GM11168 (cell line): ENCODE data around the gene ABCA4.
"Not testable (repeated sequence)": the region's sequence is repeated elsewhere in the genome, so short reads cannot be mapped to it uniquely, and the experiment has no call there.

ENCODE experiments used
- in situ Hi-C: fragments of 300-500 bp; cut with MboI; formaldehyde crosslinking; loops from one replicate; pipeline ENCODE4 v1.12.0; 2022; ENCODE audit warnings: low sequenced_read_pairs; ENCODE audit not compliant: unreplicated experiment

Gene ABCA4

DNA sequence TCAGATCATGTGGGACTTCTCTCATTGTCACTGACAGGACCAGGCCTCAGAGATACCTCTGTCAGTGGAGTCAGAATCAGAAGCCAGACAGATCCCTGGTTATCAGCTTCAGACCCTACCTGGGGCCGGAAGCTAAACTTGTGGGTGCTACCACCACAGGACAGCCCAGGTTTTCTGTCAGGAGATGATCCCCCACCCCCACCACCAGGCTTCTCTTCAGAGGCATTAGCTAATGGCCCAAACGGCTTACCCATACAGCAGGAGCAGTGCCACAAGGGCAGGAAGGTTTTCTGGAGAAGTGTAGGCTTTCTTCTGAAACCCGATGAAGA, 105.5 kb downstream of the ABCA4 start:
- in situ Hi-C loops: no loop called here

- in situ Hi-C loops: no loop called here
Measured at GRCh38 chr1:94014635-94015488, 106.1 kb downstream of the ABCA4 start.

GRCh38 chr1:94014087-94014486, 106.9 kb downstream of the ABCA4 start:
- in situ Hi-C loops: no loop called here

- in situ Hi-C loops: no loop called here
Measured at GRCh38 chr1:94013367-94013878, 107.5 kb downstream of the ABCA4 start.

DNA sequence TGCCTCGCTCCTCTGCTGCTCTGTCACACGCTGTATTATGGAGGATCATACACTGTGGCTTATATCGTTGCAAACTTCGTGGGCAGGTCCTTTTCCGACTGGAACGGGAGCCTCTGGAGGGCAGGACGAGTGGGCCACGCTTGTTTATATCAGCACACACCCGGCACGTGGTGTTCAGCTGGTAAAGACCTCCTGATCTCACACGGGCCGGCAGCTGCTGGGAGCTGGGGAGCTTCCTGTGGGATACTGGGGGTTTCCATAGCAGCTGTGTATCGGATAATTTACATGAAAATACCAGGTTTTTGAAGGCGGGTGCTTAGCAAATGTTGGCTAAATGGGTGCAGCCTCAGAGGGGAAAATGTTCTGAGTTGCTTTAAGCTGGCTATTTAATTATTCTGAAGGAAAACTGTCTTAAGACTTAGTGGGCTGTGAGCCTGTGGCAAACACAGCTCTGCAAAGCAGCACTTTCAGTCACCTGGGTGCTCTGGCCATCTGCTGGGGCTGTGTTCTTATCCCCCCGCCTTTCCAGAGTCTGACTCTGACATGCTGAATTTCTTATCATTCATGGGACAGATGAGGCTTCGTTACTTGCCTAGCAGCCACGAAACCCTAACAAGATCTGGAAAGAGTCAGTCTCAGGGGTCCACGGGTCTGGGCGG, 108.1 kb downstream of the ABCA4 start:
- in situ Hi-C loops: no loop called here

DNA sequence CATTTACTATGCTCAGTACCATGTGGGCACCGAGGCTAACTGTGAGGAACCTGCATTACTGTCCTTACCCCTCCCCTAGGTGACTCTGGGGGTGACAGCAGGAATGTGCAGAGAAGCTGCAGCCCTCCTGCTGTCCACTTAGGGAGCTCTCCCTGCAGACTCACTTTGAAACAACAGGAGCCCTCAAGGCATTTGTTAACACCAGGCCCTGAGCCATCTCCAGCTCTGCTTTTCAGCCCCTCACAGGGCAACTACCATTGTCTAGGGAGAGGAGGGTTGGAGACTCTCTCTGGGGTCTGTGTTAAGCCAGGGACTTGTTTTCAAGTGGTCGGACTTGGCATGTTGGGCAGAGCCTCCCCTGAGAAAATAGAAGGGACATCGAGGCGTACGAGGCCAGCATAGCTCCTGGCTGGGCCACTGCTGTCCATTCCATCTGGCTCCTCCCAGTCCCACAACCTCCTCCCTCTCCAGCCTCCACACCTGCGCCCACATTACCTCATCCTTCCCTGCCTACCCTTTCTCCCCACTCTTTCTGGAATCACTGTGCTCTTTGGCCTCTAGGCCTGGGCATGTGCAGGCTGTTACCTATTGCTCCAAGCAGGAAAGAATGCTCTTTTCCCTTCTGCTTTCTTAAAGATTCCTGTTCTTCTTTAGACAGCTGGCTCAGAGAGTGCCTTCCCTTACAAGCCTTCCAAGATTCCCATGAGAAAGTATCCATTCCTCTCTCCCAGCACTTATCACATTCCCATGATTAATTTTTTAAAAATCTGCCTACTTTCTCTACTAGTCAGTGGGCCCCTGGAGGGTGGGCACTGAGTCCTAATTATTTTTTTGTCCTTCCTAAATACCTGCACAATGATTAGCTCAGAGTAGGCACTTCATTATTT, 109.0 kb downstream of the ABCA4 start:
- in situ Hi-C loops: no loop called here

DNA sequence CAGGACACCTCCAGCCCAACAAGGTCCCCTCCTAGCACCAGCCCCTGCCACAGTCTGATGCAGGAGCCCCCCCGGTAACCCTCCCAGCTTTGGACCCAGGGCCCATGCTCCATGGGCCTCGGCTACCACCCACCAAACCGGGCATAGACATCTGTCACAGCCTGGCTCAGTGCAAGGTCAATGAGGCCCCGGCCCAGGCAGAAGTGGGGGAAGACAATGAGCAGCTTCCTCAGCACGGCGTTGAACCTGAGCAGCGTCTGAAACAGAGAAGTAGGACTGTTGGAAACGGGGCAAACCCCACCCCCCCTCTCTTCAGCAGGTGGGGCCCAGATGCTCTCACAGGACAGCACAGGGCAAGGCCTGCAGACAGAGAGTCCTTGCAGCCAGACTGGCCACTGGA, 109.8 kb downstream of the ABCA4 start:
- in situ Hi-C loops: no loop called here

GRCh38 chr1:94009304-94009703, 111.6 kb downstream of the ABCA4 start:
- in situ Hi-C loops: no loop called here

DNA sequence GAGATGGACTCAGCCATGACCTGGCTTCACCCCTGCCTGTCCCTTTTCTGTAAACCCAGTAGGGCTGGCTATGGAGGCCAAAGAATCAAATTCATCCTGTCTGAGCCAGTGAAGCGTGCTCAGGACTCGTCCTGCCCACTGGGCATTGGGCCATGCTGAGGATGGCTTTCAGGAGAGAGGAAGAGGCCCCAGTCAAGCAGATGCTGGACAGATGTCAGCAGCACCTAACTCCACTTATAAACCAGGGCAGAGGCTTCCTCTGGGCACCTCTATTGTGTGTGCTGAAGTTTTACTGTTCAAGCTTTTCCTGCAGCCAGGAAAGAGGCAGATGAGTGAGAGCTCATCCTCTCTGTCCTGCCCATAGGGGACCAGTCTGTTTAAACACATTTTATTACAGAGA, 114.3 kb downstream of the ABCA4 start:
- in situ Hi-C loops: no loop called here

DNA sequence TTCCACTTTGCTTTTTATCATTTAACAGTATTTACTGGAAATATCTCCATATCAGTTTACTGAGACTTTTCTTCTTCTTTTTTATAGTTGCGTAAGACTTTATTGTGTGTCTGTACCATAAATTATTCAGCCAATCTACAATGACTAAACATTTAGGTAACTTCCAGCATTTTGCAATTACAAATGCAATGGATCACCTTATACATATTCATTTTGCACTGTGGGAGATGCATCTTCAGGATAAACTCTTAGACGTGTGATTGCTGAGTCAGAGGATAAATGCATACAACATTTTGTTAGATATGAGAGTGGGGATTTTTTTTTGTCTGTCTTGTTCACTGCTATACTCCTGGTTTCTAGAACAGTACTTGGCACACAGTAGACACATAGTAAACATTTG, 116.0 kb downstream of the ABCA4 start:
- in situ Hi-C loops: no loop called here

GRCh38 chr1:94002046-94002787, 118.7 kb downstream of the ABCA4 start:
- in situ Hi-C loops: no loop called here

DNA sequence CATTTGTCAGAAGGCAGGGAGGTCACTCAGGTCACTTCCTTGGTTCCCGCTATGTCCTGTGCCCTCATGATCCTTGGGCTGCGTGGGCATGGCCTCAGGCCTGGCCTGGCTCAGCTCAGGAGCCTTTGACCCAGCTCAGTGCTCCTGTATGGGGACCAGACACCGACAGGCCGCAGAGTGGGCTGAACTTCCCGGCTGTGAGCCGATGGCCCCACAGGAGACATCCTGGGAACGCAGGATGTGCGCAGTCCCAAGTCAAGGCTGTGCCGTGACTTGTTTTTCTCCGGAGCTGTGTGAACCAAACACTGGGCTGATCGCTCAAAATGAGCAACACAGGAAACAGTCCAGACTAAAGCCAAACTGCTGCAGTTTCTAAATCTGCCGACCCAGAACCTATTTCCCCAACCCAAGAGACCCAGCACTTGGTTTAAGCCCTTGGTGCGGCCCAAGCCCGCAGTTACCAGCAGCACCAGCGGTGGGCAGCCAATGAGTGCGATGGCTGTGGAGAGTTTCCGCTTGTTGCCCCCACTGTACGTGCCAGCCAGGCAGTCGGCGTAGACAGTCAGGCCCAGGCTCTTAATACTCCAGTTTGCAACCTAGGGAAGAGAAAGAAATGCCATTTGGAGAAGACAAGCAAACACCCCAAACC, 119.4 kb downstream of the ABCA4 start:
- in situ Hi-C loops: no loop called here

DNA sequence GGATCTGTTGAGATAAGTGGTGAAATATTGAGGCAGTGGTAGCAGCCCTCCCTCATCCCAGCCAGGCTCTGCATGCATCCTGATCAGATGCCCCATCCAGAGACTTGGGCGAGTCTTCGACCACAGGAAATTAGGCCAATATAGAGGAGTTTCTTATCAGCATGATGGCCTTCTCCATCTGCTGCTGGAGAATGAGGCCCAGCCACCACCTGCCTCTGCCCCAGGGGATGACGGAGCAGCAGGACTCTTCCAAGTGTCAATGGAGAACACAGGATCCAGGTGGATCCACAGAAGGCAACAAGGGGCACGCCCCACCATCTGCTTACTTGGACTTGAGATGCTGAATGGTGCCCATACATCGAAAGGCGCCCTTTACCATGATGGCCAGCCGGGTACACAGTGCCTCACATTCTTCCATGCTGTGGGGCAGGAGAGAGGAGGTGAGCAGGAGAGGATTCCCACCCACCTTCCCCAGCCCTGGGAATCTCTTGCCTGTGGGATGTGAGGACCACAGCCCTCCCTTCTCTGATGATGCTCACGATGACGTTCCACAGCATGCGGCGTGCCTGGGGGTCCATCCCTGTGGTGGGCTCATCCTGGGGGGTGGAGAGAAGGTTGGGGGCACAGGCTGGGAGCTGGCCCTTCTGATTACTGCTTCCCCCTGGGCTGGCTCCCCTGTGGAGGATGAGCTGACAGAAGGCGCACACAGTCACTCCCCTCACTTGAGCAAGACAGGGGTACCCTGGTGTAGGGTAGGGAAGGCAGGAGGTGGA, 120.3 kb downstream of the ABCA4 start:
- in situ Hi-C loops: no loop called here

GRCh38 chr1:93999840-94000415, 121.0 kb downstream of the ABCA4 start:
- in situ Hi-C loops: no loop called here

- in situ Hi-C loops: not testable (repeated sequence)
Measured at GRCh38 chr1:93998532-93998931, 122.4 kb downstream of the ABCA4 start.

DNA sequence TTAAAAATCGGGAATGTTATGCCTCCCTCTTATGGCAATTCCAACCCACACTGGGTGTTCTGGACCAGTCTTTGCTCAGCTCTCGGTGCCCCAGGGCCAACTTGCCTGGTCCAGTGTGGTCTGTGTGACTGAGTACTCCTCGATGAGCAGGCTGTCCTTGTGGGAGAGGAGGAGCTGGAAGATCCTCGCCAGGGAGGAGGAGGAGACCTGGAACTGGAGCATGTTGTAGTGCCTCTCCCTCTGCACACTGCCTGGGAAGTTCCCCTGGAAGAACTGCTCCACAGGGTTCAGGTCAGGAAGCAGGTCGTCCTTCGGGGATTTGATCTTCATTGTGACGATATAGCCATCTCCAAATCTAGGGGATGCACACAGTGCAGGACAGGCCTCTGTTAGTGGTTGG, 123.2 kb downstream of the ABCA4 start:
- in situ Hi-C loops: no loop called here

DNA sequence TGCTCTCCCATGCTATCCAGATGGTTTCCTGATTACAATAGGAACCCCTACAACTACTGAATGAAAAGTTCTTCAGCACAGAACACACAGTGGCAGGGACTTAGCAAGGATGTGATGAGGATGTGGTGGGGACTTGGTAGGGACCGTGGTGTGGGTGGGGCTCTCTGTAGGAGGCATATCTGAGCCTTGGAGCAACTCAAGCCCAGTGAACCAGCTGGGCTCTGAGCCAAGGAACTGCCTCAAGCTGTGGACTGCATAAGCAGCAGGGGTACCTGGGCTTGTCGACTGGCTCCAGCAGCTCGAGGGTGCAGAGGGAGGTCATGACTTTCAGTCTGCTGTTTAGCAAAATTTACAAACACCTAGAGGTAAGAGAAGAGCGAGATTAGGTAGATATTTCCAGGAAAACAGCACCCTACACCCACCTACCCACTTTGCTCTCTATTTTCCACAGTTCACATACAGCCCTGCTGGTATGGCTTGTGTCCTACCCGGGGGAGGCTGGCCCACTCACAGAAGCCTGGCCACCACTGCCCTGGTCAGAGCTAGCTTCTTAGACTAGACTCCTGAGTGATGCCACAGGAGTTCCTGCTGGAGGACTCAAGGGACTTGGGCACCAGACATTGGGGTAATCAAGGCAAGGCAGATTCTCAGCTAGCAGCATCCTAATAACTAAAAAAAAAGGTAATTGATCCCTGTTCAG, 125.0 kb downstream of the ABCA4 start:
- in situ Hi-C loops: no loop called here

GRCh38 chr1:93993731-93994130, 127.2 kb downstream of the ABCA4 start:
- in situ Hi-C loops: no loop called here
